Choroid plexus epithelial cell (primary cell): ENCODE measurements around the gene CKAP4.

Experiments used
- DNase-seq: peaks from one replicate; pipeline ENCODE4 v3.0.0-alpha.2; 2010; ENCODE audit warnings: low read depth
- H3K4me3 ChIP-seq: 2 replicates; pipeline ENCODE4 v1.5.1; 2011; ENCODE audit warnings: low read depth, mild to moderate bottlenecking, control low read depth, low read length, moderate library complexity
- TF ChIP-seq, protein P1 (sequence below): conservative IDR thresholded peaks from 2 replicates; pipeline ENCODE4 v1.5.1; 2011; ENCODE audit warnings: low read depth, mild to moderate bottlenecking, control low read depth, inconsistent platforms, low read length, moderate library complexity

CKAP4 gene

DNA sequence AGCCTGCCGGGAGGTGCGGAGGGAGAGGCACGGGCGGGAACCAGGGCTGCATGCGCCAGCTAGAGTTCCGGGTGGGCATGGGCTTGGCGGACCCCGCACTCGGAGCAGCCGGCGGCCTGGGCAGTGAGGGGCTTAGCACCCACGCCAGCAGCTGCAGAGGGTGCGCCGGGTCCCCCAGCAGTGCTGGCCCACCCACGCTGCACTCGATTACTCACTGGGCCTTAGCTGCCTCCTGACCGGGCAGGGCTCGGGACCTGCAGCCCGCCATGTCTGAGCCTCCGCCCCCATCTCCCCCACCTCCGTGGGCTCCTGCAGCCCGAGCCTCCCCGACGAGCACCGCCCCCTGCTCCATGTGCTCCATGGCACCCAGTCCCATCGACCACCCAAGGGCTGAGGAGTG lies 14.8 kb downstream of the CKAP4 start:
- no peak for DNase-seq
- TF ChIP-seq, protein P1, sequence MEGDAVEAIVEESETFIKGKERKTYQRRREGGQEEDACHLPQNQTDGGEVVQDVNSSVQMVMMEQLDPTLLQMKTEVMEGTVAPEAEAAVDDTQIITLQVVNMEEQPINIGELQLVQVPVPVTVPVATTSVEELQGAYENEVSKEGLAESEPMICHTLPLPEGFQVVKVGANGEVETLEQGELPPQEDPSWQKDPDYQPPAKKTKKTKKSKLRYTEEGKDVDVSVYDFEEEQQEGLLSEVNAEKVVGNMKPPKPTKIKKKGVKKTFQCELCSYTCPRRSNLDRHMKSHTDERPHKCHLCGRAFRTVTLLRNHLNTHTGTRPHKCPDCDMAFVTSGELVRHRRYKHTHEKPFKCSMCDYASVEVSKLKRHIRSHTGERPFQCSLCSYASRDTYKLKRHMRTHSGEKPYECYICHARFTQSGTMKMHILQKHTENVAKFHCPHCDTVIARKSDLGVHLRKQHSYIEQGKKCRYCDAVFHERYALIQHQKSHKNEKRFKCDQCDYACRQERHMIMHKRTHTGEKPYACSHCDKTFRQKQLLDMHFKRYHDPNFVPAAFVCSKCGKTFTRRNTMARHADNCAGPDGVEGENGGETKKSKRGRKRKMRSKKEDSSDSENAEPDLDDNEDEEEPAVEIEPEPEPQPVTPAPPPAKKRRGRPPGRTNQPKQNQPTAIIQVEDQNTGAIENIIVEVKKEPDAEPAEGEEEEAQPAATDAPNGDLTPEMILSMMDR, result no peak
- H3K4me3 ChIP-seq, result no peak overlapping the region

GRCh38 chr12:106229036-106229591 lies 18.7 kb downstream of the CKAP4 start:
- no peak for DNase-seq
- TF ChIP-seq, protein P1, result no peak
- H3K4me3 ChIP-seq, result no peak overlapping the region

GRCh38 chr12:106228320-106228710 lies 19.5 kb downstream of the CKAP4 start:
- no peak for DNase-seq
- TF ChIP-seq, protein P1, result no peak
- H3K4me3 ChIP-seq, result no peak overlapping the region

DNA sequence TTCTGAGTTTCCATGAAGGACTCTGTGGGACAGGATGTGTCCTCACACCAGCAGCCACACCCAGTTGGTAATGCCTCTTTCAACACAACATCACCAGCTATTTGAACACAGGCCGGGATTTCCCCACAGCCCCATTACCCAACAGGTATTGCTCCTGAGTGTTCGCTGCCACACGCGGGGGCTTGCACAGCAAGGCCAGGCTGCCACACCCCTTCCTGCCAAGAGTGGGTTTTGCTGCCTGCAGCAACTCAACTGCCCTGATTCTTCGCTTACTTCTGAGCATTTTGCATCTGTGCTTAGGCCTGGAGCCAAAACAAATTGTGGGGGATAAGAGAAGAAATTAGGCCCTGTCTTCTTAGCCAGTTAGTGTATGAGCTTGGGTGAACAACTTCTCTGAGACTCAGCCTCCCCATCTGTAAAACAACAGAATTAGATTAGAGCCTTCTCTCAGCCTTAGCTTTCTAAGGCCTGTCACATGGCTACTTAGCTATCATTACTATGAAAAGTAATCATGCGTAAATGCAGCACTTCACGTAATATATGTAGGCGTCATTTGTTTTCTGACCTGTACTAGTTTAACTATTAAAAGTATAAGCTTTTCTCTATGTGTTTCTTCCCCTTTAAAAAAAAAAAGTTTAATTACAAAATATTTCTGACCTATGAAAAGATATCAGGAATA lies 20.0 kb downstream of the CKAP4 start:
- TF ChIP-seq, protein P1, result no peak
- DNase-seq, result peak; percentile 34

DNA sequence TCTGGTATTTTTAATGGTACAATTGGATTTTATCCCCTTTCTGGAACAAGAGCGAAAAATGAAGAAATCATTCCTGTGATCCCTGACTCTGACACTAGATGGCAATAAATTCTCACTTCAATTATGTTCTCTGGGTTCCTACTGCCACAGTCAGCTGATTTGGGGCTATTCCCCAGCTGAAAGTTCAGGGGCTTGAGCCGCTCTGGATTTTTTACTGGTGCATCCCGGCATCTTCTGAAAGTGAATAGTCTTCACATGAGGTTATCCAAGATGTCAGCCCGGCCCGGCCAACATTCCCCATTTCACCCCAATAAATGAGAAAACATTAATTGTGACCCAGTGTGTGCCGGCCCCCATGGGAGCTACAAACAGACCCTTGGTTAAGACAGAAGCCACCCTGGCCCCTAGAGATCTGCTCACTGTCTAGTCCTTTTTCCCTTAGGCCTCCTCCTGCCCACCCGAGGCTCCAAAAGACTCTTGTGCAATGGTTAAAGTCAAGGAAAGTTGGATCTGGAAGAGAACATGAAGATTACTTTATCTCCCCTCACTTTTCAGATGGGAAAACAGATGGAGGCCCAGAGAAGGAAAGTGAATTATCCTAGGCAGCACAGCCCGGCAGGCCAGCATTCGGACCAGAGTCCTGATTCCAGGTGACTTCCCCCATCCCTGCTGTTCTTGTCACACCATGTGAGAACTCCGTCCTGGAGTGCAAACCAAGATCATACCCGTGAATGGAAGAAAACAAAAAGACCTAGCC lies 20.8 kb downstream of the CKAP4 start:
- DNase-seq, result peak; percentile 72
- TF ChIP-seq, protein P1, result peak; percentile 69
- no peak overlapping the region for H3K4me3 ChIP-seq

More for the DNA sequence above, 20.0 kb downstream of the CKAP4 start:
- no peak overlapping the region for H3K4me3 ChIP-seq

GRCh38 chr12:106224355-106224706 lies 23.5 kb downstream of the CKAP4 start:
- DNase-seq, result no peak
- TF ChIP-seq, protein P1, result no peak
- no peak overlapping the region for H3K4me3 ChIP-seq
